ENCODE data around the gene OR10W1.

OR10W1 gene

GRCh38 chr11:58268142-58268541, at the start of gene OR10W1:
OR10W1 (minus strand) TSS chr11:58268260; CDS start chr11:58267858, 402 bp downstream.
- no peak within 1 kb of the TSS for H3K27ac ChIP-seq (ENCODE audit: low read length)
- H3K9ac ChIP-seq (ENCODE audit: low read depth, low read length), result no peak within 1 kb of the TSS
- no peak within 1 kb of the TSS for H3K4me3 ChIP-seq (ENCODE audit: low read length)
- H3K9me3 ChIP-seq (ENCODE audit: insufficient read depth, low read depth, low read length), result peaks cover under 1% of the 10 kb centered on the region; the same call in 1 of the 2 replicates
- H3K27me3 ChIP-seq (ENCODE audit: insufficient read depth, low read length), result no peaks in the 10 kb centered on the region
- H3K4me1 ChIP-seq (ENCODE audit: insufficient read depth, low read length), result no peaks in the 10 kb centered on the region
- no peaks in the 10 kb centered on the region for H3K36me3 ChIP-seq (ENCODE audit: insufficient read depth, low read depth, low read length)

- H3K27me3 ChIP-seq (ENCODE audit: insufficient read depth, low read length), result no peaks in the 10 kb centered on the region
- no peaks in the 10 kb centered on the region for H3K36me3 ChIP-seq (ENCODE audit: insufficient read depth, low read depth, low read length)
- no peak overlapping the region for H3K27ac ChIP-seq (ENCODE audit: low read length)
- no peak overlapping the region for H3K4me3 ChIP-seq (ENCODE audit: low read length)
- H3K9me3 ChIP-seq (ENCODE audit: insufficient read depth, low read depth, low read length), result peaks cover 11% of the 10 kb centered on the region; the same call in 1 of the 2 replicates
- H3K4me1 ChIP-seq (ENCODE audit: insufficient read depth, low read length), result no peaks in the 10 kb centered on the region
- H3K9ac ChIP-seq (ENCODE audit: low read depth, low read length), result no peak overlapping the region
Measured at GRCh38 chr11:58316142-58316541, 48.1 kb upstream of the OR10W1 start.

GRCh38 chr11:58301576-58301975, 33.5 kb upstream of the OR10W1 start:
- Histone ChIP-seq H3K36me3 (ENCODE audit: insufficient read depth, low read depth, low read length) (no peaks in the 10 kb centered on the region), H3K27ac (ENCODE audit: low read length) (no peak overlapping the region), H3K4me3 (ENCODE audit: low read length) (no peak overlapping the region), H3K4me1 (ENCODE audit: insufficient read depth, low read length) (no peaks in the 10 kb centered on the region), H3K9ac (ENCODE audit: low read depth, low read length) (no peak overlapping the region), H3K9me3 (ENCODE audit: insufficient read depth, low read depth, low read length) (no peaks in the 10 kb centered on the region), H3K27me3 (ENCODE audit: insufficient read depth, low read length) (no peaks in the 10 kb centered on the region)

GRCh38 chr11:58292017-58292416, 24.0 kb upstream of the OR10W1 start:
- Histone ChIP-seq H3K27ac (ENCODE audit: low read length) (no peak overlapping the region), H3K4me3 (ENCODE audit: low read length) (no peak overlapping the region), H3K36me3 (ENCODE audit: insufficient read depth, low read depth, low read length) (no peaks in the 10 kb centered on the region), H3K9me3 (ENCODE audit: insufficient read depth, low read depth, low read length) (0 out of 2 replicates have a peak, but pooled peaks cover 4% of the 10 kb centered on the region), H3K9ac (ENCODE audit: low read depth, low read length) (no peak overlapping the region), H3K27me3 (ENCODE audit: insufficient read depth, low read length) (no peaks in the 10 kb centered on the region), H3K4me1 (ENCODE audit: insufficient read depth, low read length) (no peaks in the 10 kb centered on the region)

- no peak overlapping the region for H3K9ac ChIP-seq (ENCODE audit: low read depth, low read length)
- 0 out of 2 replicates have a peak, but pooled peaks cover 4% of the 10 kb centered on the region for H3K9me3 ChIP-seq (ENCODE audit: insufficient read depth, low read depth, low read length)
- H3K4me1 ChIP-seq (ENCODE audit: insufficient read depth, low read length), result no peaks in the 10 kb centered on the region
- H3K27ac ChIP-seq (ENCODE audit: low read length), result no peak overlapping the region
- no peaks in the 10 kb centered on the region for H3K36me3 ChIP-seq (ENCODE audit: insufficient read depth, low read depth, low read length)
- no peaks in the 10 kb centered on the region for H3K27me3 ChIP-seq (ENCODE audit: insufficient read depth, low read length)
- no peak overlapping the region for H3K4me3 ChIP-seq (ENCODE audit: low read length)
Measured at GRCh38 chr11:58289266-58289665, 21.2 kb upstream of the OR10W1 start.

GRCh38 chr11:58286249-58286648, 18.2 kb upstream of the OR10W1 start:
- Histone ChIP-seq H3K36me3 (ENCODE audit: insufficient read depth, low read depth, low read length) (no peaks in the 10 kb centered on the region), H3K9ac (ENCODE audit: low read depth, low read length) (no peak overlapping the region), H3K4me3 (ENCODE audit: low read length) (no peak overlapping the region), H3K27me3 (ENCODE audit: insufficient read depth, low read length) (no peaks in the 10 kb centered on the region), H3K4me1 (ENCODE audit: insufficient read depth, low read length) (no peaks in the 10 kb centered on the region), H3K9me3 (ENCODE audit: insufficient read depth, low read depth, low read length) (0 out of 2 replicates have a peak, but pooled peaks cover 4% of the 10 kb centered on the region), H3K27ac (ENCODE audit: low read length) (no peak overlapping the region)

- no peak overlapping the region for H3K9ac ChIP-seq (ENCODE audit: low read depth, low read length)
- no peak overlapping the region for H3K27ac ChIP-seq (ENCODE audit: low read length)
- H3K4me3 ChIP-seq (ENCODE audit: low read length), result no peak overlapping the region
- no peaks in the 10 kb centered on the region for H3K36me3 ChIP-seq (ENCODE audit: insufficient read depth, low read depth, low read length)
- H3K4me1 ChIP-seq (ENCODE audit: insufficient read depth, low read length), result no peaks in the 10 kb centered on the region
- no peaks in the 10 kb centered on the region for H3K27me3 ChIP-seq (ENCODE audit: insufficient read depth, low read length)
- no peaks in the 10 kb centered on the region for H3K9me3 ChIP-seq (ENCODE audit: insufficient read depth, low read depth, low read length)
Measured at GRCh38 chr11:58285483-58286040, 17.5 kb upstream of the OR10W1 start.

GRCh38 chr11:58276151-58276550, 8.1 kb upstream of the OR10W1 start:
- no peak overlapping the region for H3K9ac ChIP-seq (ENCODE audit: low read depth, low read length)
- no peaks in the 10 kb centered on the region for H3K36me3 ChIP-seq (ENCODE audit: insufficient read depth, low read depth, low read length)
- H3K9me3 ChIP-seq (ENCODE audit: insufficient read depth, low read depth, low read length), result no peaks in the 10 kb centered on the region
- no peaks in the 10 kb centered on the region for H3K4me1 ChIP-seq (ENCODE audit: insufficient read depth, low read length)
- H3K4me3 ChIP-seq (ENCODE audit: low read length), result no peak overlapping the region
- no peak overlapping the region for H3K27ac ChIP-seq (ENCODE audit: low read length)
- H3K27me3 ChIP-seq (ENCODE audit: insufficient read depth, low read length), result no peaks in the 10 kb centered on the region

GRCh38 chr11:58275002-58275401, 6.9 kb upstream of the OR10W1 start:
- H3K4me3 ChIP-seq (ENCODE audit: low read length), result no peak overlapping the region
- H3K4me1 ChIP-seq (ENCODE audit: insufficient read depth, low read length), result no peaks in the 10 kb centered on the region
- no peak overlapping the region for H3K27ac ChIP-seq (ENCODE audit: low read length)
- H3K36me3 ChIP-seq (ENCODE audit: insufficient read depth, low read depth, low read length), result no peaks in the 10 kb centered on the region
- H3K27me3 ChIP-seq (ENCODE audit: insufficient read depth, low read length), result no peaks in the 10 kb centered on the region
- no peaks in the 10 kb centered on the region for H3K9me3 ChIP-seq (ENCODE audit: insufficient read depth, low read depth, low read length)
- H3K9ac ChIP-seq (ENCODE audit: low read depth, low read length), result no peak overlapping the region

- no peaks in the 10 kb centered on the region for H3K4me1 ChIP-seq (ENCODE audit: insufficient read depth, low read length)
- no peak overlapping the region for H3K9ac ChIP-seq (ENCODE audit: low read depth, low read length)
- H3K9me3 ChIP-seq (ENCODE audit: insufficient read depth, low read depth, low read length), result peaks cover 5% of the 10 kb centered on the region; the same call in 1 of the 2 replicates
- no peak overlapping the region for H3K27ac ChIP-seq (ENCODE audit: low read length)
- H3K4me3 ChIP-seq (ENCODE audit: low read length), result no peak overlapping the region
- H3K36me3 ChIP-seq (ENCODE audit: insufficient read depth, low read depth, low read length), result no peaks in the 10 kb centered on the region
- no peaks in the 10 kb centered on the region for H3K27me3 ChIP-seq (ENCODE audit: insufficient read depth, low read length)
Measured at GRCh38 chr11:58259983-58260382, 8.1 kb downstream of the OR10W1 start.

- Histone ChIP-seq H3K4me3 (ENCODE audit: low read length) (no peak overlapping the region), H3K36me3 (ENCODE audit: insufficient read depth, low read depth, low read length) (no peaks in the 10 kb centered on the region), H3K27me3 (ENCODE audit: insufficient read depth, low read length) (no peaks in the 10 kb centered on the region), H3K4me1 (ENCODE audit: insufficient read depth, low read length) (no peaks in the 10 kb centered on the region), H3K9ac (ENCODE audit: low read depth, low read length) (no peak overlapping the region), H3K9me3 (ENCODE audit: insufficient read depth, low read depth, low read length) (peaks cover 5% of the 10 kb centered on the region; the same call in 1 of the 2 replicates), H3K27ac (ENCODE audit: low read length) (no peak overlapping the region)
Measured at GRCh38 chr11:58254936-58255335, 13.1 kb downstream of the OR10W1 start.

- Histone ChIP-seq H3K9ac (ENCODE audit: low read depth, low read length) (no peak overlapping the region), H3K27ac (ENCODE audit: low read length) (no peak overlapping the region), H3K27me3 (ENCODE audit: insufficient read depth, low read length) (no peaks in the 10 kb centered on the region), H3K36me3 (ENCODE audit: insufficient read depth, low read depth, low read length) (no peaks in the 10 kb centered on the region), H3K9me3 (ENCODE audit: insufficient read depth, low read depth, low read length) (peaks cover 20% of the 10 kb centered on the region; the same call in 1 of the 2 replicates), H3K4me1 (ENCODE audit: insufficient read depth, low read length) (no peaks in the 10 kb centered on the region), H3K4me3 (ENCODE audit: low read length) (no peak overlapping the region)
Measured at GRCh38 chr11:58243954-58244353, 24.1 kb downstream of the OR10W1 start.

Measured in iPS-20b (cell line).